HG03064 (cell line): ENCODE results near the gene SNAI3.

ENCODE experiments used
- ATAC-seq: cut with Tn5 transposase; IDR thresholded peaks from one replicate; pipeline ENCODE4 v1.9.1; 2021; ENCODE audit warnings: low read depth; ENCODE audit not compliant: unreplicated experiment

The SNAI3 gene

DNA sequence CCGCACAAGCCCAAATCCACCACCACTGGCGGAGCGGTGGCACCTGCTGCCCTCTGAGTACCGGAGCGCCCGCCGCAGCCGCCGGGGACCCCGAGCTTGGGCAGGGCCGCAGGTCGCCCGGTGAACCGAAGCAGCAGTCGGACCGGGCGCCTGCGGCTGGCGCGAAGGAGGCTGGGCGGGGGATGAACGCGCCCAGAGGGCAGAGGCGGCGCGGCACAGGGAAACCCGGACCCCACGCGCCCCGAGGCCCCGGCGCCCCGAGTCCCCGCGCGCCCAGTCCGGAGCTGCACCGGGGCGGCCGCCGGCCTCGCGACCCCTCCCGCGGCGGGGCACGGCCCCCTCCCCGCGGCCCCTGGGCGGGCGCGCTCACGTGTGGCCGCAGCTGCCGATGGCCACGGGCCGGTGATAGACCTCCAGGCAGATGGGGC lies 19.5 kb upstream of the SNAI3 start:
- no peak for ATAC-seq

DNA sequence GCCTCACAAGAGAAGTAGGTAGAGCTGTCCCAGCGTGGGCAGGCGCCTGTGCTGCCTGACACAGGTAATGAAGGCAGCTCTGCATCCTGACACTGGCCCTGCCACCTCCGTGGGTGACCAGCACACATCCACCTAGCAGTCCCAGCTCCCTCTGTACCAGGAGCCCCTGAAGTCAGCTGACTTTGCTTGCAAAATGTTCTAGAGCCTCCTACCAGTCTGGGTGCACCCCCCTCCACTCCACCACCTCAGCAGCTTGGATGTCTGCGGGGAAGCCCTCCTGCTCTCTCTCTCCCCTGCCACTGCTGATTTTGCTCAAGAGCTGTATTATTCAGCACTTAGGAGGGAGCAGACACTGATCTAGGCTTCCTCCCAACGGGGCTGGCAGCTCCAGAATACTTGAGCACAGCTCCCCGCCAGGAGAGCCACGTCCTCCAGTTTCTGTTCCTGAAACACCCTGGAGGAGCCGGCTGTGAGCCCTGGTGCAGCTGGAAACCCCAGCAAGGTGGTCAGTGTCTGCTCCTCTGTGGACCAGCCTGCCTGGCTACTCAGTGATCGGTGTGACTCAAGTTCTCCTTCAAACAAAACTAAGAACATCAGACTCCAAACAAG lies 18.9 kb upstream of the SNAI3 start:
- ATAC-seq: no peak

DNA sequence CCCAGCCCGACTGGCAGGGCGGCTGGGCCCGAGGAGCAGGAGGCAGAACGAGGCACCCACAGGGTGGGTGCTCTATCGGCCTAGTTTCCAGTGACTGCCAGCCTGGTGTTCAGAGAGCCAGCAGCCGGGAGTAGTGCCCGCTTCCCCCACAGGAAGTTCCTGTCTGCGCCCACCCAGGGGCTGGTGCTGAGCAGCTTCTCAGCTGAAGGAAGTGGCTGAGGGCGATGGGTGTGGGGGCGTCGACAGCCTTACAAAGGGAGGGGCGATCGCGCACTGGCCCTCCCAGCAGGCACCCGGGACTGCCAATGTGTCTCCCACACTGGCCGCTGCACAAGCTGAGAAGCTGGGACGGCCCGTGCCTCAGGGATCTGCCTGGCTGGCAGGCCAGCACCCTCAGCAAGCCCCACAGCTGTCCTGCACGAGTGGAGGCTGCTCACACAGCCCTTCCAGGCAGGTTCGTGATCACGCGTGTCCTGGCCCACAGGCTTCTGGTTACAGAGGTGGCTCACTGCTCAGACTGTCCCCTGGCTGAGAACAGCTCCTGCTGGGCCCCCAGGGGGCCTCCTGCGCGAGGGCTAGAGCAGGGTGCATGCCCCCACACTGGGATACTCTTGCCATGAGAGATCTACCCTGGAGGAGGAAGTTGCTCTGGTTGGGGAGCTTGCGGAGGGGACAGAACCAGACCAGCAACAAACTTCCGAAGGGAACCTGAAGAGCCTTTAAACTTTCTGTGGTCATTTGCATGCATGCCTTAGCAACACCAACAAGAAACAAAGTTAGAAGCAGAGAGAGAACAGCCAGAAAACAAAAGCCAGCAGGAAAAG lies 17.4 kb upstream of the SNAI3 start:
- ATAC-seq: no peak

DNA sequence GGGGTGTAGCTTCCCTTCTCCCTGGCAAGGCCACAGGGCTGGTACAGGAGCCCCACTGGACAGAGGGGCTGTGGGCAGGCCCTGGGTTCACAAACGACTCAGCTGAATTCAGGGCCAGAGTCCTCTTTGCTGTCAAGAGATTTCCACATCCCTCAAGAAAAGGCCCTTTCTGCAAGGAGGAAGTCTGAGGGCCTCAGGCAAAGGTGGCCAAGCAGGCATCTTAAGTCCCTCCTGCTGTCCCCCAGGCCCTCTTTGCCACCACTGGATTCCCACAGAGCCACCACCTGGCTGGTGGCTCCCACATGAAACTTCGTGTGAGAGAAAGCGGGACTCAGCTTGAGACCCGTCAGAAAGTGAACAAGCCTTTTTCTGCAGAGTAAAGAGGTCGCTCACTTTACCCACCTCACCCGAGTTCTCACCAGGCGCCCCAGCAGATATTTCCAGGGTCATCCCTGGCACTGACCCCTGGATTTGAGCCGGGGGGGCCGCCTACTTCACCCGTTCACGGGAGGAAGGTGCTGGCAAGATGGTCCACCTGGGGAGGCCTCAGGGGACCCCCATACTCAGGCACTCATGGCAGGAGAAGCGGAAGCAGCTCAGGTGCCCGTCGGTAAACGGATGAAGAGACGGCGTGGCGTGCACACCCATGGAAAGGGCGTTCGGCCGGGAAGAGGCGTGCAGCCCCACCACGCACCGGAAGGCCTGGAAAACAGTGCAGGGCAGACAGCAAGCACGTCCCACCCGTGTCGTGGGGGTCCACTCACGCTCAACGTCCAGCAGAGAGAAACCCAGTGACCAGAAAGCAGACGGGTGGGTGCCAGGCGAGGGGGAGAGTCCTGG lies 16.3 kb upstream of the SNAI3 start:
- no peak for ATAC-seq

DNA sequence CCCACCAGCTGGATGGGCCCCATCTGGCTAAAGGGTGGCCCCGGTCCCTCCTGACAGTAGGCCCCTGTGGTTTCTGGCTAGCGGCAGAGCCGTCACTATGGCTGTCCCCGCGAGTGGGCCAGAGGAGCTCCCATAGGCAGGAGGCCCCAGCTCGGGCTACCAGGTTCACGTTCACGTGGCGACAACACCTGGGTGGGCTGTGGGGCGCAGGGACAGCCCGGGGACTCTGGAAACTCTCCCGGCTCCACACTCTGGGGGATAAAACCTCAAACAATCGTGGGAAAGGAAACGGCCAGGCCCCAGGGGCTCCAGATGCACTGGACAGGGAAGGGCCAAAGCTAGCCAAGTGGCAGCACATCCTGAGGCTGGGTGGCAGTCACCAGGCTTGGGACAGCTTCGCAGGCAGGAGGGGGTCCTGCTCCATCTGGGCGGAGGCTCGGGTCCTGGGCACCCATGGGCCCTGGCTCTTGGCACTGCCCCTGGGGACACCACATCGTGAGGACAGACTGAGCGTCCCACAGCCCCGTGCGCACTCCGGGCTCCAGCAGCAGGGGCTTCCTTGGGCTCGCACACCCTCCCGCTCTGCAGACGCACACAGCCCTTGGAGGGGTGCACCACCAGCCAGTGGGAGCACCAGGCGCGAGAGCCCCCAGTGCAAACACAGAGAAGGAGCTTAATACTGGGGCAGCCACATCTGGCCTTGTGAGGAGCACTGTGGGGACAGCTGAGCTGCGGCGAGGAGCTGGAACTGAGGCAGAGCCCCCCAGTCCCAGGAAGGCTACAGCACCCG lies 15.5 kb upstream of the SNAI3 start:
- ATAC-seq: no peak

DNA sequence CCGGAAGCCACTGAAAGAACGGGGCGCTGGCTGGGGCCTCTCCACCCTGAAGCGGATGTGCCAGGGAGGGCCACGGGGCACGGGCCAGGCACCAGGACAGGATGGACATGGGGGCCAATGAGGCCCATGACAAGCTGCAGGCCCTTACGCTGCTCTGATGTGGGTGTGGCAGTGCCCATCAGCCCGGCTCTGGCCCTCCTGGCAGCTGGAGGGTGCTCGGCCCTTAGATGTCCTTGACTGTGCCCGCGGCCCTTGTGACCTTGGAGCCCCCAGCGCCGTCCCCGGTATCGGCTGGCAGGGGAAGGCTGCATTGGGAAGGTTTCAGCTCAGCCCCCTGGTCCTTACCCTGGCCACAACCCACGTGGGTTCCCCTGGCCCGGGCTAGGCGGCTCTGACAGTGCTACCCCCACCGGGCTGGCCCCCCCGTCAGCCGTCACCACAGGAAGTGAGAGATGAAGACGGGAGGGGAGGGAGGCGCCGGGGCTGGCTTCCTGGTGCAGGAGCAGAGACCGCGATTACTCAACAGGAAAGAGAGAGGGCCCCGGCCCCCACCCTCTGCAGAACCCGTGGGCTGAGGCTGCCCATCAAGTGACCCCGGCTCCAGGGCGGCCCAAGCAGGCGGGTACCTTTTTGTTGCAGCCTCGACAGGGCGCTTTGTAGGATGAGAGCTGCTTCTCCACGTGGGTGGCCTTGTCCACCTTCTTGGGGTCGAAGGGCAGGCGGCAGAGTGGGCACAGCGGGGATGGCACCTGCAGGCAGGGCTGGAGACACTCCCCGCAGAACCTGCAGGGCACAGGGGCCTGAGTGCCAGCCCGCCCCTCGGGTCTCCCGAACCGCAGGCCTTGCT lies 14.6 kb upstream of the SNAI3 start:
- ATAC-seq: peak; percentile 58

DNA sequence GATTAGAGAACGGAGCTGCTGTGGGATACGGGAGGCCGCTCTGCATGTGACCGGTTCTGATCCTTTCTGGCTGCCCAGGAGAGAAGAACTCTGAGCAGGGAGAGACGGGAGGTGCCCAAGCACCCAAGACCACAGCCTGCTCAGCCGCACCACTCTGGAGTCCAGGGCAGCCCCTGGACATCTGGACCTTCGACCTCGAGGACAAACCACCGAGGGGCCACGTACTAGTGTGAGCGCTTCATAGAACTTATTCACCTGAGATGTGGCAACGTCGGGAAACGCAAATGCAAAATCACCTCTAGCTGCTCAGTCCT lies 14.0 kb upstream of the SNAI3 start:
- ATAC-seq: no peak

DNA sequence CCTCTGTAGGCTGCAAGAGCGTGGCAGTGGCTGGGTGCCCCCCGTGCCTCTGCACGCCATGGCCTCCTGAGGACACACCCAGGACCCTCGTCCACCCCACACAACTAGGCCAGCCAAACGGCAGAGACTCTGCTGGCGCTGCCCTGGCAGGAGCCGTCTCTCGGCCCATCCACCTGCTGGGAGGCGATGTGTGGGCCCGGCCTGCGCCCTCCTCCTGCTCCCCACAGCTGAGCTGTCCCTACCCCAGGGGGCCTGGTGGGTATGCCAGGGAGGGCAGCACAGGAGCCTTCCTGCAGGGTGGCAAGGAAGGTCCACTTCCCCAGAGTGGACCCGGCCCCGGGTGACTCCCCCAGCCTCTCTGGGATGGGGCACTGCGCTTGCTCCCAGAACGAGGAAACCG lies 12.9 kb upstream of the SNAI3 start:
- no peak for ATAC-seq

DNA sequence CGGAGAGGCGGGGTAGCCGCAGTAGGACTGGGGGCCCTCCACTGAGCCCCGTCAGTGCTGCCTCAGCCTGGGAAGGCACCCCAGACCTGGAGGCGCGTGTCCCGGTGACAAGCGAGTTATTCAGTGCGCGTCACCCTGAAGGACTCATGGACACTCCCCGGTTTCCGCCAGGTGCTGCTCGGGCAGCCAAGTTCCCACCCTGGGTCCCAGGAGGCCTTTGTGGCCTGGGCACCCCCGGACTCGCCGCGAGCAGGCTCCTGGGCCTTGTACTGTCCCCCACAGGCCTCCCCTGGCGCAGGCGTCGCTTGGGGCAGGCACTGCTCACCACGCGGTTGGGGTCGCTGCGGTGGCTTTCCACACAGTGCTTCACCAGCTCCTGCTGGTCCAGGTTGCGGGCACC lies 12.3 kb upstream of the SNAI3 start:
- ATAC-seq: no peak

DNA sequence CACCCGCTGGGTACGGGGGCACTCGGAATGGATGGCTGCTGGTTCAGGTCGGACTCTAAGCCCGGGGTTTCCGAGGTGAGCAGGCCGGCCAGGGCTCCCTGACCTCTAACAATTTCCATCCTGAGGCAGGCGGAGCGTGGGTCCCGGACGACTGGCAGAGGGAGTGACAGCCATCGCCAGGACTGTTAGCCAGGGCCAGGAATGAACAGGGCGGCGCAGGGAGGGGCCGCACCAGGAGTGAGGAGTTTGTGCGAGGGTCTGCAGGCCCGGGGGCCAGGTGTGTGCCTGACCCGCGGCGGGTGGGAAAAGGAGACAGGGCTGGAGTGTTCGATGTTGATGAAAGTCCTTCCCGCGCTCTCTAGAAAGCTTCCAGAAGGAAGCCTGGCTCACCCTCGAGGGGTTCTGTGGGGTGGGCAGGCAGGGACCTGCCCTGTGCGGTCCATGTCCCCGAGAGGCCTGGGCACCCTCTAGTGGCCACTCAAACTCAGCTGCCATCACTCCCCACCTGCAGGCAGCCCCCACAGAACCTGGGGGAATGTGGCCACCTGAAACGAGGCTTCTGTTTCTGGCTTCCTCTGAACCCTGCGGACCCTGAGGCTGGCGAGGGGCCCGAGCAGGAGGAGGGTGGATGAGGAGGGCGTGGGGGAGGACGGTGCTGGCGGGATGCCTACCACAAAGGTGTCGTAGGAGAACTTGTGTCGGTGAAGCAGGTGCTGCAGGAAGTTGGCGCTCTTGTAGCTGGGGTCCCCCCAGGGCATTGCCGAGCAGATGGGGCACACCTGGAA lies 11.7 kb upstream of the SNAI3 start:
- ATAC-seq: no peak

DNA sequence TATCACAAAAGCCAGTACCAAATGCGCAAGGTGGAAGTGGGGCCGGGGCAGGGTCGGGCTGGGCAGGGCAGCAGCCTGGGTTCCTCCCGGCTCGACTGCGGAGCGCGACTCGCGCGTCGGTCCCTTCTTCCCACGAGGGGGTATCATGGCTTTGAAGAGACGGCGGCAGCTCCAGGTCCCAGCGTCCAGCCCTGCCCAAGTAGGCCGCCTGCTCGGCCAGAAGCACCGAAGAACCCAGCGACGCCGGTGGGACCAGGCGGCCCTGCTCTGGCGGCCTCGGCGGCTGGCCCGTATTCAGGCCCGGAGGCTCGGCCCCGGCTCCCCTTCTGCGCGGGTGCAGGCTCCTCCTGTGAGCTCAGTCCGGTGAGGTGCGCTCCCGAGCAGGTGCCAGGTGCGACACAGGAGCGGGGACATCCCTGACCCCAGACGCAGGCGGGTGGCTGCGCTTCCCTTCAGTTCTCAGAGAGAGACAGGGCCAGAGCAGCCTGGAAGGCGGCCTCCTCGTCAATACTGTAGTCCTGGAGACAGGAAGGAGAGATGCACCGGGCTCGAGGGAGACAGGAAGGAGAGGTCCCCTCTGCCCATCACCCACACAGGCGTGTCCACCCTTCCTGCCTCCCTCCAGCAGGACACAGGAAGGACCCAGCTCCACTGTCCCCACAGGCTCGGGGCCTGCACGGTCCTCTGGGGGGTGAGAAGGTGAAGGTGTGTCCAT lies 11.0 kb upstream of the SNAI3 start:
- no peak for ATAC-seq

DNA sequence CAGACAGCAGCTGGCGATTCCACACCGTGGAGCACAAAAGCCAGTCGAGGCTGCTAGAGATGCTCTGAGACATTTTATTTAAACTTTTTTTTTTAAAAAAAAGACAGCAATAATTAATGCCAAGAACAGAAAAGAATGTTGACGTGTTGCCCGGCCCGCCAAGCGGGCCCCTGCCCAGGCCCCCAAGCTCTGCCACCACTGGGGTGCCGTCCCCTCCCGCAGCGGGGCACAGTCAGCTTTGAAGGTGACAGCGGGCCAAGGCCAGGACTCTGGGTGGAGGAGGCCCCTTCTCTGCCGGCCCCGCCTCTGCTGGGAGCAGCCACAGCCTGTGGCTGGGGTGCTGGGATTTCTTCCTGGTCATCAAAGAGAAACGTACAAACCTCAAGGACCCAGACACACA lies 10.1 kb upstream of the SNAI3 start:
- ATAC-seq: no peak

DNA sequence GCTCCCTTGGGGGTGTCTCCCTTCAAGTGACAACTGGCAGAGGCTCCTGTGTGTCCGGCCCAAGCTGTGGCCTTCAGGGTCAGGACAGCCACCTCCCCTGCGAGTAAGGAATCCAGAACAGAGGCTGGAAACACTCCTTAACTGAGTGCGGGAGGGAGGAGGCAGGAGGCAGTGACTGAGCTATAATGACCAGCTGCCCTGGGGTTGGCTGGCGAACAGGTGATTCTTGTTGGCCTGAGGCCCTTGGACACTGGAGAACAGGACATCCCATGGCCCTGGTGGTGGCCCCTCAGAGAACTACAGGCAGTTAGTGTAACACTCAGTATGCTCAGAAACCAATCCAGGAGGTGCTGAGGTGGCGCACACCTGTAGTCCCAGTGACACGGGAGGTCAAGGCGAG lies 9.4 kb upstream of the SNAI3 start:
- no peak for ATAC-seq

DNA sequence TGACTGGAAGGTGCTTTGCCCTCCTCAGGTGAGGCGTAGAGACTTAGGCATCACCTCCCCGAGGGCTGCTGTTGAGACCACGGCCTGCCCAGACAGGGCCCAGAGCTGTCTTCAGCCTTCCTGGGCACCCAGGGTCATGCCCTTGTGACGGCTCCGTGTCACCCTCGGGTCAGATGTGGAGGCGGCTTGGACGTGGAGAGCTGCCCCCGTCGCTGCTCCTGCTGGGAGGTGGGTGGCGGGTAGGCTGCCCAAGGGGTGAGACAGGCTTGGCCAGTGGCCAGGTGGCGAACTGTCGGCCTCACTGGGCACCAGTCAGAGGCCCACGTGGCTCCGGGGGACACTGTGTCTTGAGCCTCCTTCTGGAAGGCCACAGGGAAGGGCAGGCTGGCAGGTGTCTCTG lies 8.9 kb upstream of the SNAI3 start:
- no peak for ATAC-seq

DNA sequence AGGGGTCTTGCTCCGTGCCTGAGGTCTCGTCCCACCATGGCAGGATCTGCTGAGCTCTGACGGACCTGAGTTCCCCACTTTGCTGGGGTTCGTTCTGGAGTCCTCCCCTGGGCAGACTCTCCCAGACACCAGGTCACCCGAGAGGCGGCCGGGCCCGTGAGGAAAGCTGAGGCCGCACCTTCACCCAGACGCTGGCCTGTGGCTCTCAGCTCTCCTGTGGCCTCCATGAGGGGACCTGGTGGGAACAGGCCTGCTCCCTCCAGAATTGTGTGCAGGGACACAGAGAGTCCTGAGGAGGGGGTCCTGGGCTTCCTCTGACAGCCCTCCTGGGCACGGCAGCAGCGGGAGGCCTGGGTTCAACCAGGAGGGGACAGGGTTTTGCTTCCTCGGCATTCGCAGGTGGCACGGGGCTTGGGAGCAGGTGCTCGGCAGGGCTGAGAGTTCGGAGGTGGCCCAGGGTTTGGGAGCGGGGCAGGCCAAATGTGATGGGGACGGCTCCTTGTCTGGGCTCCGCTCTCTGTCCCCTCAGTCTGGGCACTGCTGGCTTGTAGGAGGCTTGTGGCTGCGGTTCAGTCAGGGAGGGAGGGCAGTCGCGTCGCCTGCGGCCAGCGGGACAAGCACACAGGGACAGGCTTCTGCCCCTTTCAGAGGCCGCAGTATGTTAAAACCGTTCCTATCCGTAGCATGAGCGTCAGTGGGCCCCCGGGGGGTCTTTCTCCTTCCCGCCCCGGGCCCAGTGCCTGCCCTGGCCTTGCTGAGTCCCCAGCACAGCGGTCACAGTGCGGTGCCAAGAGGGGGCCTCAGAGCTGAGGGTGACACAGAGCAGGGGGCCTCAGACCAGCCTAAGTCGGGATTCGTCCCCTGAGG lies 8.1 kb upstream of the SNAI3 start:
- ATAC-seq: no peak

DNA sequence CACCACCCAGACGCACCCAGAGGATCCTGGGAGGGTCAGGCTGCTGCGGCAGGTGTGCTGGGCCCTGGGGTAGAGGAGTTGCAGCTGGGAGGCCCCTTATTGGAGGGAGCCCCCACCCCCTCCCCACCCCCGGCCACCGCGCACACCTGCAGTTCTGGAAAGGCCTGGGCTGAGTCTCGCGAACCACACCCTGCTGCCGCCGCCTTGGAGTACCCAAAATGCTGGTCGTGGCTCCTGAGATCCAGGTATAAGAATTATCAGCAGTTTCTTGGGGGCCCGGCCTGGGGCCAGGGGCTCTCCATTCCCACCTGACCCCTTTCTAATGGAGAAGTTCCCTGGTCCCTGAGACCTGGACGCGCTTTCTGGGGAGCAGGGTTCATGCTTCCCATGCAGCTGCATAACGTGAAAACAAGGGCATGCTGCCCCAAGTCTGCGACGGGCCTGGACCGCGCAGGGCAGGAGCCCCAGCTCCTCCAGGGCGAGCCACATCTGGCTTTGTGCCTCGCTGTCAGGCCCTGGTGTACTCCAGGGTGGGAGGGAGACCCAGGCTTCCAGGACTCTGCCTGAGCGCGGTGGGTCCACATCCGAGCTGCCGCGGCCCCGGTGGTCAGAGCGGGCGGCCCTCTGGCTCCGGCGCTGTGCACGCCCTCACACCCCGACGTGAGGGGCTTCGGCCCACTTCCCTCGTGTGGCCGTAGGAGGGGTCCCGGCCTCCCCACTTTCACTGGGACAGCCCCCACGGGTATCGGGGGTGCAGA lies 7.3 kb upstream of the SNAI3 start:
- no peak for ATAC-seq

DNA sequence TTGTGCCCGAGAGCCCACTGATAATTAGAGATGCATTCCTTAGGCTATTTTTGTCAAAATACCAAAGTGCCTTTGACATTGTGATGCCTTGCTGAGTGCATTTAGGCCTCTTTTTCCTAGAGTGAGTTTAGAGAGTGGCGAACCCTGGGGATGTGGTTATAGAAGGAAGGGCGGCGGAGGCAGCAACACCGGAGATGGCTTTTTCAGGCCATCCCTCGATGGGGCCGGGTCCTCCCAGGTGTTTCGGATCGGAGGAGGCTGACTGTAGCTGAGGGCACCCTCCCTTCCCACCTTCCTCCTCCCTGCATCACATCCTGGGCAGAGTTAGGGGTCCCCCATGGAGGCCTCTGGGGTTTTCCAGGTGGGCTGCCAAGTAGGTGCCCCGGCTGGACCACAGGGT lies 6.6 kb upstream of the SNAI3 start:
- no peak for ATAC-seq
